Hepatocyte (in vitro differentiated cells): ENCODE measurements around the gene AQP5.

ENCODE experiments used
- EZH2phosphoT487 ChIP-seq: fragments of 200-600 bp; sonication (generic); IDR thresholded peaks from one replicate; pipeline ENCODE4 v1.6.1; 2018; ENCODE audit warnings: antibody characterized with exemption, mild to moderate bottlenecking, low read depth, moderate library complexity; ENCODE audit not compliant: unreplicated experiment, severe bottlenecking
- TF ChIP-seq, protein P1 (sequence below): fragments of 200-600 bp; sonication (generic); IDR thresholded peaks from 2 replicates; pipeline ENCODE4 v1.5.1; 2016; ENCODE audit warnings: antibody characterized with exemption, mild to moderate bottlenecking; ENCODE audit not compliant: poor library complexity

- TF ChIP-seq, protein P1, sequence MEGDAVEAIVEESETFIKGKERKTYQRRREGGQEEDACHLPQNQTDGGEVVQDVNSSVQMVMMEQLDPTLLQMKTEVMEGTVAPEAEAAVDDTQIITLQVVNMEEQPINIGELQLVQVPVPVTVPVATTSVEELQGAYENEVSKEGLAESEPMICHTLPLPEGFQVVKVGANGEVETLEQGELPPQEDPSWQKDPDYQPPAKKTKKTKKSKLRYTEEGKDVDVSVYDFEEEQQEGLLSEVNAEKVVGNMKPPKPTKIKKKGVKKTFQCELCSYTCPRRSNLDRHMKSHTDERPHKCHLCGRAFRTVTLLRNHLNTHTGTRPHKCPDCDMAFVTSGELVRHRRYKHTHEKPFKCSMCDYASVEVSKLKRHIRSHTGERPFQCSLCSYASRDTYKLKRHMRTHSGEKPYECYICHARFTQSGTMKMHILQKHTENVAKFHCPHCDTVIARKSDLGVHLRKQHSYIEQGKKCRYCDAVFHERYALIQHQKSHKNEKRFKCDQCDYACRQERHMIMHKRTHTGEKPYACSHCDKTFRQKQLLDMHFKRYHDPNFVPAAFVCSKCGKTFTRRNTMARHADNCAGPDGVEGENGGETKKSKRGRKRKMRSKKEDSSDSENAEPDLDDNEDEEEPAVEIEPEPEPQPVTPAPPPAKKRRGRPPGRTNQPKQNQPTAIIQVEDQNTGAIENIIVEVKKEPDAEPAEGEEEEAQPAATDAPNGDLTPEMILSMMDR, result no peak
- TF ChIP-seq EZH2phosphoT487, result no peak
Observed at GRCh38 chr12:49939707-49940106, 22.0 kb upstream of the AQP5 start.
